Endothelial cell of umbilical vein (primary cell): ENCODE data around the gene NUP214. TPM values are rescaled to one million over a fixed set of nuclear protein-coding genes. Genes with fewer than 3 reads are reported as not detected.
A peak's percentile ranks its signal among the peaks of the same experiment; 100 is the strongest.

Experiments used
- BruUV-seq: library from RNA; stranded (reverse); fragments of 400-500 nt; replicated peaks from 2 replicates; lab custom pipeline; 2021; lab: Mats Ljungman, UMichigan
- CTCF ChIA-PET: fragments of 300-600, 350-600 bp; sonication (Branson Sonifier 250); formaldehyde crosslinking; loops from one replicate; lab custom pipeline; 2021; ENCODE audit warnings: antibody characterized with exemption, inconsistent platforms; lab: Charles Lee
- POLR2A ChIA-PET: fragments of 300-600, 350-600 bp; sonication (Branson Sonifier 250); formaldehyde crosslinking; loops from one replicate; lab custom pipeline; 2021; ENCODE audit warnings: antibody characterized with exemption, inconsistent platforms; lab: Charles Lee
- DNase-seq: peaks from one replicate; pipeline ENCODE4 v3.0.0-alpha.2; 2011; ENCODE audit warnings: low read depth, low spot score
- FAIRE-seq: peaks from 2 replicates; lab custom pipeline; 2011; peaks lifted over from hg19 to GRCh38; lab: Jason Lieb, UNC
- H2AFZ ChIP-seq: 2 replicates; pipeline ENCODE4 v1.6.0; 2012; ENCODE audit warnings: low read depth, low read length, control low read depth, inconsistent platforms
- H3K27ac ChIP-seq: 2 replicates; pipeline ENCODE4 v1.5.1; 2011; ENCODE audit warnings: low read depth, mild to moderate bottlenecking, control low read depth, low read length, moderate library complexity; ENCODE audit not compliant: insufficient read depth
- H3K27me3 ChIP-seq, 2 experiments: 2 replicates each; pipeline versions ENCODE4 v1.6.0 to v1.6.1; 2011; ENCODE audit warnings: low read length in 2 of 2, mixed read lengths in 1 of 2; ENCODE audit not compliant: control insufficient read depth in 2 of 2, insufficient read depth in 2 of 2
- H3K36me3 ChIP-seq, 2 experiments: 2 replicates in 1 of 2; 3 replicates in 1 of 2; pipeline ENCODE4 v1.5.1; 2011; ENCODE audit warnings: low read length in 2 of 2, mild to moderate bottlenecking in 1 of 2, moderate library complexity in 1 of 2; ENCODE audit not compliant: control insufficient read depth in 2 of 2, insufficient read depth in 2 of 2; ENCODE audit errors: extremely low read depth in 1 of 2
- H3K4me1 ChIP-seq: 3 replicates; pipeline ENCODE4 v1.5.1; 2011; ENCODE audit warnings: mild to moderate bottlenecking, low read length; ENCODE audit not compliant: control insufficient read depth, insufficient read depth; ENCODE audit errors: extremely low read depth
- H3K4me2 ChIP-seq: 2 replicates; pipeline ENCODE4 v1.6.1; 2011; ENCODE audit warnings: low read length, control low read depth, mixed read lengths; ENCODE audit not compliant: insufficient read depth
- H3K4me3 ChIP-seq, 3 experiments: fragments of 200-600 bp in 1 of 3; sonication (generic), shearing (Covaris generic) in 1 of 3; replicated peaks in 1 of 3; 2 replicates each; pipeline ENCODE4 v1.5.1; 2011 to 2016; ENCODE audit warnings: control low read depth in 3 of 3, low read length in 3 of 3, mild to moderate bottlenecking in 2 of 3, inconsistent platforms in 1 of 3, low read depth in 1 of 3, moderate library complexity in 1 of 3; ENCODE audit not compliant: insufficient read depth in 1 of 3
- H3K79me2 ChIP-seq: 2 replicates; pipeline ENCODE4 v1.6.0; 2012; ENCODE audit warnings: low read length, inconsistent platforms; ENCODE audit not compliant: control insufficient read depth, insufficient read depth
- H3K9ac ChIP-seq: replicated peaks from 2 replicates; pipeline ENCODE3; 2011; ENCODE audit warnings: low read length, control low read depth; ENCODE audit not compliant: insufficient read depth; ENCODE audit errors: extremely low read depth
- H3K9me1 ChIP-seq: replicated peaks from 3 replicates; pipeline ENCODE4 v1.6.0; 2011; ENCODE audit warnings: mild to moderate bottlenecking, low read length; ENCODE audit not compliant: control insufficient read depth, insufficient read depth; ENCODE audit errors: extremely low read depth
- H3K9me3 ChIP-seq: replicated peaks from 2 replicates; pipeline ENCODE4 v1.5.1; 2012; ENCODE audit warnings: low read length, inconsistent platforms; ENCODE audit not compliant: control insufficient read depth, insufficient read depth
- H4K20me1 ChIP-seq: replicated peaks from 2 replicates; pipeline ENCODE3; 2011; ENCODE audit warnings: mild to moderate bottlenecking, low read length; ENCODE audit not compliant: control insufficient read depth, insufficient read depth; ENCODE audit errors: extremely low read depth
- EZH2 ChIP-seq: IDR thresholded peaks from 2 replicates; pipeline ENCODE4 v1.6.1; 2012; ENCODE audit warnings: borderline replicate concordance, low read depth, mild to moderate bottlenecking, moderate library complexity, low read length, inconsistent platforms; ENCODE audit not compliant: severe bottlenecking
- FOS ChIP-seq: IDR thresholded peaks from 2 replicates; pipeline ENCODE4 v1.6.1; 2011; ENCODE audit warnings: mild to moderate bottlenecking, low read length, moderate library complexity, borderline replicate concordance; ENCODE audit not compliant: insufficient read depth
- GATA2 ChIP-seq: IDR thresholded peaks from 2 replicates; pipeline ENCODE4 v1.7.0; 2011; ENCODE audit warnings: low read depth, mild to moderate bottlenecking, moderate library complexity, mixed read lengths, low read length; ENCODE audit not compliant: insufficient read length, insufficient read depth
- JUN ChIP-seq: IDR thresholded peaks from 2 replicates; pipeline ENCODE4 v1.6.1; 2011; ENCODE audit warnings: borderline replicate concordance, low read depth; ENCODE audit not compliant: insufficient read length, insufficient read depth
- MYC ChIP-seq: IDR thresholded peaks from one replicate; pipeline ENCODE4 v1.6.1; 2011; ENCODE audit warnings: mild to moderate bottlenecking, low read depth, low read length
- POLR2A ChIP-seq: IDR thresholded peaks from 2 replicates; pipeline ENCODE4 v1.6.1; 2012; ENCODE audit warnings: low read depth, mild to moderate bottlenecking, control low read depth, low read length
- POLR2AphosphoS5 ChIP-seq: IDR thresholded peaks from 2 replicates; pipeline ENCODE4 v1.6.1; 2012; ENCODE audit warnings: low read depth, mild to moderate bottlenecking, control low read depth, low read length, moderate library complexity; ENCODE audit not compliant: insufficient read depth
- dilution Hi-C: fragments of 300-500 bp; cut with MboI; formaldehyde crosslinking; loops from one replicate; pipeline ENCODE4 v1.15.0; 2019; ENCODE audit warnings: low sequenced_read_pairs; ENCODE audit not compliant: extremely low pct_ligation_motif_present
- intact Hi-C: fragments of 100-400 bp; cut with micrococcal nuclease; formaldehyde crosslinking; loops from one replicate; pipeline ENCODE4 v1.10.0; 2022
- polyA plus RNA-seq, 4 experiments: library from polyadenylated mRNA; depleted of rRNA in 3 of 4; stranded (reverse) in 3 of 4; unstranded in 1 of 4; fragments of >200 nt; gene quantifications; 2 replicates each; pipeline versions ENCODE4 v1.2.1 to v1.2.3, GENCODE V29; 2011 to 2012; ENCODE audit warnings: missing spikeins in 1 of 4
- total RNA-seq: library from RNA; stranded (reverse); gene quantifications from 2 replicates; pipeline ENCODE4 v1.2.3, GENCODE V29; 2021
- TF ChIP-seq, protein P1 (sequence below), 2 donors: IDR thresholded peaks; 1 replicate in 1 of 2; 2 replicates in 1 of 2; pipeline ENCODE4 v1.5.1; 2011; ENCODE audit warnings: low read length in 2 of 2, mild to moderate bottlenecking in 2 of 2, moderate library complexity in 2 of 2, control low read depth in 1 of 2, inconsistent platforms in 1 of 2, low read depth in 1 of 2; ENCODE audit not compliant: insufficient read depth in 1 of 2; ENCODE audit errors: extremely low read depth in 1 of 2
- TF ChIP-seq, protein P2 (sequence below): IDR thresholded peaks from 2 replicates; pipeline ENCODE4 v1.6.1; 2011; ENCODE audit not compliant: insufficient read depth, insufficient read length

Gene NUP214
- total and polyA plus RNA-seq, 2 donors (not counting 3 experiments of a cell fraction or from before 2014, with no cell fraction given): 28.7 to 65.9 TPM

DNA sequence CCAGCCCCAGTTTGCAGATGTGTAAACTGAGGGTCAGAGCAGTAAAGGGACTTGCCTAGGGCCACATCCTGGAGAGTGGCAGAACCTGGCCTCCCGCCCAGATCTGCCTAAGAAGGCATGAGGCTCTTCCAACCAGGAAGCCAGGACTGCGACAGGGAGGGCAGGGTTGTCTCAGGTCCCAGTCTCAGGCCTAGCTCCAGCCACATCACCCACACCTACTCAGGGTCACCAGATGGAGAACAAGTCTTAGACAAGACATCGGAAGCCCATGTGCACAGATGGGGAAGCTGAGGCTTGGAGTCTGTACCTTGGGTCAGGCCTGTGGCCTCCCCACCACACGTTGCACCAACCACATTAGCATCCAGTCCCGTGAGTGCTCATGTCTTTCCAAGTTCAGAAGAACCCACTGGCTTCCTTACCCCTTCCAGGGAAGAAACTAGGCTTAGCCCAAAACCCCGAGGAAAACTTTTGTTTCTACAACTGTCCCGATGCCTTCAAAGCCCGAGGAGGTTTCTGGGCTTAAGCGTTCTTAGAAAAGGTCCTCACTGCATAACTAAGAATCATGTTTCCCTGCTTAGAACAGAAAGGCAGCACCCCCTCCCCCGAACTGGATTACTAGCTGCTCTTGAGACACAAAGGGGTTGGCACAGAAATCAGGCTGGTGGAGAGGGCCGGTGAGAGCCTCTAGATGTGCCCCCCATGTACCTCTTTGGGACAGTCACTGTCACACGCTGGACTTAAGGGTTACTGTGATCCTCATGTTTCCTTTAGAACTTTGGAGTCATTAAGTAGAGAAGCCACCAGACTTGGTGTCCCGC is 148.7 kb downstream of the NUP214 start:
- POLR2A ChIA-PET: interaction anchor here (0.6 kb wide), 1 partner anchor 118 kb away, joined by 3 read pairs; no protein-coding TSS in a partner anchor
- H3K9ac ChIP-seq: peak overlapping the region; percentile 78

More for the DNA sequence above, 148.7 kb downstream of the NUP214 start:
- DNase-seq (peak; percentile 64), FAIRE-seq (no peak)
- H4K20me1 ChIP-seq: no peaks in the 10 kb centered on the region
- H3K4me2 ChIP-seq: peak overlapping the region; percentile 69
- TF ChIP-seq FOS (no peak), POLR2A (no peak), EZH2 (no peak), JUN (no peak), GATA2 (no peak), POLR2AphosphoS5 (no peak), MYC (no peak)
- TF ChIP-seq, protein P1, sequence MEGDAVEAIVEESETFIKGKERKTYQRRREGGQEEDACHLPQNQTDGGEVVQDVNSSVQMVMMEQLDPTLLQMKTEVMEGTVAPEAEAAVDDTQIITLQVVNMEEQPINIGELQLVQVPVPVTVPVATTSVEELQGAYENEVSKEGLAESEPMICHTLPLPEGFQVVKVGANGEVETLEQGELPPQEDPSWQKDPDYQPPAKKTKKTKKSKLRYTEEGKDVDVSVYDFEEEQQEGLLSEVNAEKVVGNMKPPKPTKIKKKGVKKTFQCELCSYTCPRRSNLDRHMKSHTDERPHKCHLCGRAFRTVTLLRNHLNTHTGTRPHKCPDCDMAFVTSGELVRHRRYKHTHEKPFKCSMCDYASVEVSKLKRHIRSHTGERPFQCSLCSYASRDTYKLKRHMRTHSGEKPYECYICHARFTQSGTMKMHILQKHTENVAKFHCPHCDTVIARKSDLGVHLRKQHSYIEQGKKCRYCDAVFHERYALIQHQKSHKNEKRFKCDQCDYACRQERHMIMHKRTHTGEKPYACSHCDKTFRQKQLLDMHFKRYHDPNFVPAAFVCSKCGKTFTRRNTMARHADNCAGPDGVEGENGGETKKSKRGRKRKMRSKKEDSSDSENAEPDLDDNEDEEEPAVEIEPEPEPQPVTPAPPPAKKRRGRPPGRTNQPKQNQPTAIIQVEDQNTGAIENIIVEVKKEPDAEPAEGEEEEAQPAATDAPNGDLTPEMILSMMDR (IDR thresholded peaks at IDR 0.05; ENCODE audit: extremely low read depth in 1 of 2, insufficient read depth in 1 of 2, low read depth in 1 of 2, low read length in 2 of 2): no peak
- TF ChIP-seq, protein P2, sequence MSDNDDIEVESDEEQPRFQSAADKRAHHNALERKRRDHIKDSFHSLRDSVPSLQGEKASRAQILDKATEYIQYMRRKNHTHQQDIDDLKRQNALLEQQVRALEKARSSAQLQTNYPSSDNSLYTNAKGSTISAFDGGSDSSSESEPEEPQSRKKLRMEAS: no peak
- CTCF ChIA-PET: interaction anchor here (0.6 to 4.9 kb wide), 9 partner anchors 15 to 96 kb away, joined by 3 to 42 read pairs (median 6); no protein-coding TSS in a partner anchor
- no peaks in the 10 kb centered on the region for H3K9me3 ChIP-seq
- intact Hi-C loops (loop anchor here (1.0 kb wide), 2 partner anchors 57 to 62 kb away; no protein-coding TSS in a partner anchor), dilution Hi-C loops (no loop called here)
- peaks cover 49% of the 10 kb centered on the region for H3K79me2 ChIP-seq
- H3K4me3 ChIP-seq: peak overlapping the region; percentile 64 to 81 (median 70)
- H3K4me1 ChIP-seq: peaks cover 54% of the 10 kb centered on the region
- H3K27ac ChIP-seq: peak overlapping the region; percentile 73
- no peaks in the 10 kb centered on the region for H3K9me1 ChIP-seq
- H2AFZ ChIP-seq: peak overlapping the region; percentile 80
- no TSS peak for BruUV-seq
- peaks cover 0 to 2% of the 10 kb centered on the region in 2 experiments for H3K36me3 ChIP-seq
- no peaks in the 10 kb centered on the region for H3K27me3 ChIP-seq
